ENCODE data around the gene RBM44. TPM values are rescaled to one million over a fixed set of nuclear protein-coding genes. Genes with fewer than 3 reads are reported as not detected.
"Not testable (repeated sequence)": the region's sequence is repeated elsewhere in the genome, so short reads cannot be mapped to it uniquely, and the experiment has no call there.

Gene RBM44
- total RNA-seq, 1 donor from 2014 or later: 0.60 TPM

DNA sequence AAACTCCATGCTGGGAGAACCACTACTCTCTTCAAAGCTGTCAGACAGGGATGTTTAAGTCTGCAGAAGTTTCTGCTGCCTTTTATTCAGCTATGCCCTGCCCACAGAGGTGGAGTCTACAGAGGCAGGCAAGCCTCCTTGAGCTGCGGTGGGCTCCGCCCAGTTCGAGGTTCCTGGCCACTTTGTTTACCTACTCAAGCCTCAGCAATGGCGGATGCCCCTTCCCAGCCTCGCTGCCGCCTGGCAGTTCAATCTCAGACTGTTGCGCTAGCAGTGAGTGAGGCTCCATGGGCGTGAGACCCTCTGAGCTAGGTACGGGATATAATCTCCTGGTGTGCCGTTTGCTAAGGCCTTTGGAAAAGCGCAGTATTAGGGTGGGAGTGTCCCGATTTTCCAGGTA, 50.4 kb downstream of the RBM44 start:
- not testable (repeated sequence) for DNase-seq (ENCODE audit: low read depth in 2 of 2)

DNA sequence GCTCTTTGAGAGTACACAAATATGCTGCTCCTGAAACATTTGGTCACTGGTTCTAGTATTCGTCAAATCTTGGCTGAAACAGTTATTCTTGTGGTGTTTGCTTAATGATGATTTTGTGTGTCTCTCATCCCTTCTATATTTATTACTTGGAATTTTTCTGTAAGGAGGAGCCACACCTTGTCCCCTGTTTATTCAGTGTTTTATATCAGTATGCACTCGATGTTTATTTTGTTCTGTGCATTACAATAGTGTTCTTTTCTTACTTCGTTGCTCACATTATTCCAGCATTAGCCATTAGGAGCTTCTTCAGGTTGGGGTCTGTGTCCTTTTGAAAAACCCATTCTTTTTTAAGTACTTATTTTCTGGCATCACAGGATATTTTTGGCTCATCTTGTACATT, 55.7 kb downstream of the RBM44 start:
- no peak for DNase-seq (ENCODE audit: low read depth in 2 of 2)

DNA sequence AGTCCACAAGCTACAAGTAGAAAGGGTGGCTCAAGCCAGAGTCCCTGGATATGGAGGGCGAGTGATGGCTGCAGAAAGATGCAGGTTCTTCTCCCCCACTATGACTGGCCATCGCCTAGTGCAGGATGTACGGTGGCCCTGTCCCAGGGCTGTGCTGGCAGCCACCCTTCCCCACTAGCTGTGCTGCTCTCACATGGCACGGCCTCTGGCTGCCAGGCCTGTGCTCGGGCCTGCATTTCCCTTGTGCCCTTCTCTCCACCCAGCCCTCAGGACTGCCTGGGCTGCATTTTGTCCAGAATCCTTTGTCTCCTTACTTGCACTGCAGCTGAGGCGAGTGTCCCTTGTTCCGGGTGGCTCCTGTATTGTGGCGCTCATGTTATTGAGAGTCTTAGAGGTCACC, 59.2 kb downstream of the RBM44 start:
- no peak for DNase-seq (ENCODE audit: low read depth in 2 of 2)

DNA sequence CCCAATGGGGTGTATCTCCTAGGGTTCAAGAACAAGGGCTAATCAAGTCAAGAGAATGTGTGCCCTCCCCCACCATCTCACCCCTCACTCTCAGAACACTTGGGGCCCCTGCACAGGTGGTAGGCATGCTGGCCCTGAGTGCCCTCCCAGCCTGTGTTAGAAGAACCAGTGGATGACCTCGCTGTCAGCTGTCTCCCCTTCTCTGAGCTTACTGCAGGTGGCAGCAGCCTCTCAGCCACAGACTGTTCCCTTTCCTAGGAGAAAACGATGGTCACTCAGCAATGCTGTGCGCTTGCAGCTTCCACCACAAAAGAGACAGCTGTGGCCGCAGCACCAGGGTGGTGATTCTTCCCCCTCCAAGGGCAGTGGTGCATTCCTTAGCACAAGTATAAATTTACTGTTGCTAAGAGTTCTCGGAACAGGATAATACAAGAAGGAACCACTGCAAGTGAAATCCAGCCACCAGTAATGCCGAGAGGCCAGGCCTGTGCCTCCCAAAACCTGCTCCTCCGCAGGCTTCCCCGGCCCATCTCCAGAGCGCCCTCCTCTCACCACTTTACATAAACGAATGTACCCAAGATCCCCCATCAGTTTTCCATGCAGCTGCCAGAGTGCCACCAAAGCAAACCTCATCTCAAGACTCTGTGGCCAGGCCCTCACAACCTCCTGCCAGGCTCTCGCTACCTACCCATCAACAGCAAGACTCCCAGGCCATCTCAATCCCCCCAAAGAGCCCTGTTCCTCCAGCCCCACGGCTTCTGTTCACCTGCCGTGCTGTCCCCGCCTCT, 59.9 kb downstream of the RBM44 start:
- peak; percentile 81 to 85 for DNase-seq (ENCODE audit: low read depth in 2 of 2)

DNA sequence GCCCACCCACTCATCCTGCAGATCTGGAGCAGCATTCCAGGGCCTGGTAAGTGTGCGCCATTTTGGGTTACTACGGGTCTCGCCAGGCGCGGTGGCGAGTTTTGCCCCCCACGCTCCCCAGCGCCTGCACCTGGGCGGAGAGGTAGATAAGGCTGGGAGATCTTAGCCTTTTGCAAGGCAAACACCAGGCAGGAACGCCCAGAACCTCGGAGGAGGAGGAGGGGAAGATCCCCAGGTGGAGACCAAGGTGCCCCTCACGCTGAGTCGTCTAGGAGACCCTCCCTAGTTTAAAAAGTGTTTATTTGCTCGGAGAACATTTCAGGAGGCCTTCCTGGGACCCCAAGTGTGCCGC, 60.5 kb downstream of the RBM44 start:
- no peak for DNase-seq (ENCODE audit: low read depth in 2 of 2)

DNA sequence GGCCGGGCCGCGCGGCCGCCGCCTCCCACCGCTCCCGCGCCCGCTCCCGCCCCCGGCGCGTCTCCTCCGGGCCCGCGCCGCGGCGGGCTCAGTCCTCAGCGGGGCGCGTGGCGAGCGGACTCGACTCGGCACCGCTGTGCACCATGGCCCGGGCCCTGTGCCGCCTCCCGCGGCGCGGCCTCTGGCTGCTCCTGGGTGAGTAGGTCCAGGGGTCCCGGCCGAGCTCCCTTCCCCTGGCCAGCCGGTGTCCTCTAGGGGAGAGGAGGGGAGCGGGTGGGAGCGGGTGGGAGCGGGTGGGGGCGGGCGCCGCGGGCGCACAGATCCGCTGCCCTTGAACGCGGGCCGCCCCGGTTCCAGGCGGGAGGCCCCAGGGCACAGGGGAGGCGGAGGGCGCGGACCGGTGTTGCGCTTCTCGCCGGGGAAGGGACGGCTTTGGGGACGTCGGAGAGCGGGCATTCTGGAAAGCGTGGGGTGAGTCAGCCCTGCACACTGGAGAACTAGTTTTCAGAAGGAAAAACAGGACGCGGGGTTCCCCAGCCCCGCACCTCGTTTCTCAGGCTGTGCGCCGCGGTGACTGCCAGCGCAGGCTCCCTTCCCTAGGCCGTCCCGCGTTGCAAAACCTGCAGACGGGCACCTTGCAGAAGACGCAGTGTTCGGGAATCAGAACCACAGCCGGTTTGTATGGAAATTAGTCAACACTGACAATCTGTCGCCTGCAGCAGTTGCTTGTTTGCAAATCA, 61.1 kb downstream of the RBM44 start, which contains the start of gene RAMP1:
Gene RAMP1 (plus strand): TSS at position 91 of the 740 bp plus-strand sequence. CDS start 53 bp downstream, at position 144.
- DNase-seq (ENCODE audit: low read depth in 2 of 2): no peak

DNA sequence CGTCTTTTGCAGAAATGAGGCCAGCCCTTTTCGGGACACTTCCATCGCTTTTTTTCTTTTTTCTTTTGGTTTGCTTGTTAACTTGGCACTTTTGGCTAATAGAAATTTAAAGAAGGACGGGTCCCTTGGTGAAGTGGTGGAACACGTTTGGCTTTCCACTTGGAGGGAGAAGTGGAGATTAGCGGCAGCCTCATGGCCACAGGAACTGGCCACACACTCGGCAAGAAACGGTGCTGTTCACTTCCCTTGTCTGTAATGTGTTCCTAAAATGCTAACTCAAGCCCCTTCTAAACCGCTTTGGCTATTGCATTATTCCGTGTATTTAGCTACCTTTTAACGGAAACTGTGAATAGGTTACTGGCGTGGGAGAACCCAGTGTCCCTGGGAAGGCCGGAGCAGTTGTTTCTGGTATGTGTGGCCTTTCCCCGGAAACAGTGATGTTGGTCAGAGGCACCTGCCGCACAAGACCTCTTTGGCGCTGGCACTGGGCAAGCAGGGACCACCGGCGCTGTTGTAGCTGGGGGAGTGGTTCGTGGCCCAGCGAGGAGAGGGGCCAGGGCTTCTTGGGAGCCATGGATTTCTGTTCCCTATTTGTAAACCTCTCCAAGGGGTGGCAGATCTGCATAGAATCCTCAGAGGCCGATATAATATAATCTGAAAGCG, 61.8 kb downstream of the RBM44 start:
- no peak for DNase-seq (ENCODE audit: low read depth in 2 of 2)

DNA sequence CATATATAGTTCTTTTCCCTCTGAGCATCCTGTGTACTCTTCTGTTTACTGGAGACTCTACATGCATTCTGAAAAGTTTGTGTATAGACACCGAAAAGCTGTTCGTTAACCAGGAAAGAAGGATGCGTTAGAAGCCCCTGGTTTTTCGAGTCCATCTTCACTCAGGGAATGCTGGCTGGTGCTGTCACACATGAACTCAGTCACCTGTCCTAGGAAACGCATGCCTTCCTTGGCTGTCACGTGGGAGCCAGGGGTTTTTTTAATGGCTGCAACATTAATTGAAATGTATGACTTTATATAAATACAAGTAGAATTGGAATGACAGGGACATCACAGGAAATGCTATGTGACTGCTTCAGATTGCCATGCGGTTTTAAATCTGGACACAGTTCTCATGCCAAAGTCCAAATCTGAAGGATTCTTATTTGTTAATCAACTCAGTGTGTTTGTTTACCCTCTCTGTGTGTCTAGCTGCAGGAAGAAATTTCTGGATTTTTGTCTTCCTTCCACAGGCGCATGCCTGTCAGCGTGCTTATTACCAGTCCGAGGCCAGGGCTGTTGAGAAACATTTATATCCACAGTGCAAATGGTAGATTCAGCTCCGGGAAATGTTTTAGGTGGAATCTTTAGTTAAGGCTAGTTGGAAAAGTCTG, 63.4 kb downstream of the RBM44 start:
- DNase-seq (ENCODE audit: low read depth in 2 of 2): no peak

DNA sequence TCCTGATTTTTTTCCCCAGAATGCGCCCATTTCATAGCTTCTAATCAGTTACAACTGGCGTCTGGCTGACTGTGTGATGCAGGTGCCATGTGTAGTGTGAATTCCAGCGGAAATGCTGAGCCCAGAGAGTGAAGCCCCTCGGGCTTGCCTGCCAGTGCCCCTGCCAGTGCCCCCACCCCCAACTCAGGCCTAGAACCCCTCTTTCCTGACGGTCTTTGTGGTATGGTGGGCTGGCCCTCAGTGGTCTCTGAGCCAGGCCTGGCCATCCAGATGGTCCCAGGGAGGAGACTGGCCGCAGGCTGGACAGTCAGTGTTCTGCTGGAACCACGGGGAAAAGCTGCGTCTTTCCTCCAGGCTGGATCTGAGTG, 63.9 kb downstream of the RBM44 start:
- DNase-seq (ENCODE audit: low read depth in 2 of 2): no peak

DNA sequence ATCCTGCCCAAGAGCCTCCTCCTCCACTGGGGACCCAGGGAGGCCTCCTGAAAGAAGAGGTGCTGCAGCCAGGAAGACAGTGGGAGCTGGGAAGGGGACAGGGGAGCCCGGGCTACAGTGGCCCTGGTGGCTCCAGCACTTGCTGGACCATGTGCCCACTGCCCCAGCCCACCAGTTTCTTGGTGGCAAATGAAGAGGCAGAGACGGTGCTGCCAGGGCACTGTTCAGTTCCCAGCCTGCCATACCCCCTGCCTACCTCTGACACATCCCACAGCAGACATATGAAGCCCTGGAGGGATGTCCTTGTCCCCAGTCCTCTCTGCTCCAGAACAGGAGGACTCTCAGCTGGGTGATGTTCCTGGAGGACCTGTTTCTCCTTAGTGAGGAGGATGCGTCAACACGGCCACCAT, 64.5 kb downstream of the RBM44 start:
- no peak for DNase-seq (ENCODE audit: low read depth in 2 of 2)

DNA sequence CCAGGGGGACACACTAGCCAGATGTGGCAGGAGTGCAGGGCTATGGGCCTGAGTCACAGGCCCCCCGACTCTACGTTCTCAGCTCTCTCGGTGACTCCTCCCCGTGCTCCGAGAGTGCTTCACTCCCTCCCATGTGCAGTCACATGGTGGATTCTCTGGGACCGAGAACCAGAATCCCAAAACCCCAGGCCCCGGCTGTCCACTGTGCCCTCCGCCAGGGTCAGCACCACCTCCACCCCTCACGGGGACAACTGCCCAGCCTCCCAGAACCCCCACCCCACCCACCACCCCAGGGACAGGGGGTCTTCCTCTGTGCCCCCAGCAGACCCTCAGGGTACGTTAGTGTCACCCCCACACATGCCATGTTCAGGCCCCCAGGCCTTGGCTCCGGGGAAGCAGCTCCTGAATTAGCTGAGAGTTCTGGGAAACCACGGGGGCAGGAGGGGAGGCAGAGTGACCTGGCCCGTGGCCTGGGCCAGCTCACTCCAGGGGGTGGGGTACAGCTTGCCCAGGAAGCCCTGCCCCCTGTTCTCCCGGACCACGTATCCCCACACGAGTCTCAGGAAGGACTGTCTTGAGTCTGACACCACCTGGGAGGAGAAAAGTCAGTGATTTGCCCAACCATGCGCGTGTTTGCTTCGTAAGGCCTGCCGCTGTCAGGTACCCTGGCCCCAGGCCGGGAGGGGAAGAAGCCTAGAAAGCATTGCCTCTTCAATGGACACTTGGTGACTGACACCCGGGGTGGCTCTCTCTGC, 65.3 kb downstream of the RBM44 start:
- no peak for DNase-seq (ENCODE audit: low read depth in 2 of 2)

DNA sequence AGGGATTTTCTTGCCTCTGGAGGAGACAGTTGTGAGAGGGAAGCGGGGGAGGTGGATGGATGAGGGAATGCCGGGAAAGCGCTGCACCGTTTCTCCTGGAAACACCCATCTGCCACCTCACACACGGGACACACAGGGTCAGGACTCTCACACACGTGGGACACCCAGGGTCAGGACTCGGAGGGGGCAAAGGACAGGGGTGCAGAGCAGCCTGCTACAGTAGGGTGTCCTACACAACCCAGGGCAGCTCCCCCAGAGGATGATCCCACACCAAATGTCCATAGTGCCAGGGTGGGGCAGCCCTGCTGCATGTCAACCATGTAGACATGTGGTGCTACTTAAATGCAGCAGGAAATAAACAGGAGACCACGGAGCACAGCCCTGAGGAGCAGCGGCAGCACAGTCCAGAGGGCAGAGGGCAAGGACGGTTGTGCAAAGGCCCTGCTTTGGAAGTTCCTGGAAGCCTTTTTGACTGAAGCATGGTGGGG, 65.9 kb downstream of the RBM44 start:
- DNase-seq (ENCODE audit: low read depth in 2 of 2): no peak

DNA sequence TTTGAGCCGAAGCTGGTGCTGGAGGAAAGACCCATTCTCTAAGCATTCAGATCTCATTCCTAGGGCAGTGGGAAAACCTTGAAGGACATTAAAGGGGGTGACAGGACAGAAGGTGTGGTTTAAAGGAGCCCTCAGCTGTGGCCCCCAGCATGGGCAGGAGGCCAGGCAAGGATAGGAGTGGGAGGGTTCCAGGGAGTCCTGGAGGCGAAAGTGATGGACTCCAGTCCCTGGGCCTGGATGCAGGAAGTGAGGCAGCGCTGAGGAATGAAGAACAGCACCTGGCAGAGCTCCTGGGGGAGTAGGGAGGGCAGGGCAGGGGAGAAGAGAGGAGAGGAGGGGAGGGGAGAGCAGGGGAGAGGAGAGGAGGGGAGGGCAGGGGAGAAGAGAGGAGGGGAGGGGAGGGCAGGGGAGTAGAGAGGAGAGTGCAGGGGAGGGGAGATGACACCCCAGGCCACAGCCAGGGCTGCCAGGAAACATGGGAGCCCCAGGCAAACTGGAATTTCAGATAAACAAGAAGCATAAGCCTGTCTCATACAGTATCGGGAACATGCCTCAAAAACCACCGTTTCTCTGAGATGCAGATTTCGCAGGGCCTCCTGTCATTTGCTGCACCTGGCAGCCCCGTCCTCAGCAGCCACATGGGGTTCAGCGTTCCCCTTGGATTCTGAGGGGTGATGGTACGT, 66.5 kb downstream of the RBM44 start:
- peak in 1 of 2 donors; percentile 31 for DNase-seq (ENCODE audit: low read depth in 2 of 2)

DNA sequence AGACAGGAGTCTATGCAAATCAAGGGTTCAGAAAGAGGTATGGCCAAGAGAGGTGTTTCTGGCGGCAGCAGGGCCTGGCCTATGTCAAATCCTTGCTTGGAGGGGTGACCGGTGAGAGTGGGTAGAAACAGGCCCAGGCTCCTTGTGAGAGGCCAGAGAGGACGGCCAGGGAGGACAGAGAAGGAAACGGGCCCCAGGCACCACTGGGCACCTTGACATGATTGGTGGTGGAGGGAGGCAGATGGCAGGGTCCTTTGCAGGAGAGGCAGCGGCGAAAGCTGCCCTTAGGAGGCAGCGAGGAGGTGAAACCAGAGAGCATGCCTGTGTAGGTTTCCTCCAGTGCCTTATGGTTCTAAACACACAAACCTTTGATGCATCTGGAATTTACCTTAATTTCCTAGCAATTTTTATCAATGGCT, 67.1 kb downstream of the RBM44 start:
- DNase-seq (ENCODE audit: low read depth in 2 of 2): no peak

DNA sequence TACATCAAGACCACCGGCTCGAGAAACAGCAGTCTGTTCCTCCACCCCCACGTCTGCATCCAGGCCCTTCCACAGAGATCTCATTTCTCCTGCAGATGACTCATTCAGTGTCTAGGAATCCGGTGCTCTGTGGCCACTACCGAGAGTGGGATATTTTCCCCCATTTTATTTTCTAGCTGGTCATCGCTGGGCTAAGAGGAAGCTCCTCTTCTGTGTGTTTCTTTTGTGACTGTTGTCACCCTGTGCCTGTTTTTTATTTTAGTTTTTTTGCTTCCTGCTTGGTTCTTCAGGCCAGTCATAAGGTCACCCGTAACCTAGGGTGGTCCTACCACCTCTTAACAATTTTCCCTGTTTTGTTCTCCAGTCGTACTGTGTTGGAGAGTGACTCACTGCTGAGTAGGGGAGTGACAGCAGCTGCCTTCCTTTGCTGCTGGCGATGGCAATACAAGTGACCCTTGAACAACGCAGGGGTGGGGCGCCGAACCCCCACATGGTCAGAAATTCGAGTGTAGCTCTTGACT, 67.6 kb downstream of the RBM44 start:
- DNase-seq (ENCODE audit: low read depth in 2 of 2): peak in 1 of 2 donors; percentile 58

DNA sequence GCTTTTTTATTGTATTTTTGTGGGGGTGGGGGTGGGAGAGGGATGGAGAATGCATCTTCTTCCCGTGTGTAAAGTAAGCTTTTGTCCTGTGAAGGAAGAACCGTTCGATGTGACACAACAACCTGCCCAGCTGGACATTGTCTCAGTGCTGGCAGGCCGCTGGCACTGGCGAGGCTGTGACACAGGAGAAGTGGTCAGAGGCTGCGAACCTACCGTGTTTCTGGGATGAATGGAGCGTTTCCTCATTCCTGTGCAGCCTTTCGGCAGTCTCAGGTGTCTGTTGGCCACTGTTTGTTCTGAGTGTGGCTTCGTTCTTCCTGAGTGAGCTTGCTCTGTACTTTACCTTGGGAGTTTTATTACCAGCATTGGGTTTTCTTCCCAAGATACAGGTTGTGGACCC, 68.9 kb downstream of the RBM44 start:
- no peak for DNase-seq (ENCODE audit: low read depth in 2 of 2)

DNA sequence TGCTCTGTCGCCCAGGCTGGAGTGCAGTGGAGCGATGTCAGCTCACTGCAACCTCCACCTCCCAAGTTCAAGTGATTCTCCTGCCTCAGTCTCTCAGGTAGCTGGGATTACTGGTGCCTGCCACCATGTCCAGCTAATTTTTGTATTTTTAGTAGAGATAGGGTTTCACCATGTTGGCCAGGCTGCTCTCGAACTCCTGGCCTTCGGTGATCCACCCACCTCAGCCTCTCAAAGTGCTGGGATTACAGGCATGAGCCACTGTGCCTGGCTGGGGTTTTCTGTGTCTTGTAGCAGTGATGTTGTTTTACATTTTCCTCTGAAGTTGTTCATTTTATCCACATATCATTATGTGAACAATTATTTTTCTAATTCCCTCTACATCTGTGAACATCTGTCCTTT, 69.5 kb downstream of the RBM44 start:
- DNase-seq (ENCODE audit: low read depth in 2 of 2): not testable (repeated sequence)

DNA sequence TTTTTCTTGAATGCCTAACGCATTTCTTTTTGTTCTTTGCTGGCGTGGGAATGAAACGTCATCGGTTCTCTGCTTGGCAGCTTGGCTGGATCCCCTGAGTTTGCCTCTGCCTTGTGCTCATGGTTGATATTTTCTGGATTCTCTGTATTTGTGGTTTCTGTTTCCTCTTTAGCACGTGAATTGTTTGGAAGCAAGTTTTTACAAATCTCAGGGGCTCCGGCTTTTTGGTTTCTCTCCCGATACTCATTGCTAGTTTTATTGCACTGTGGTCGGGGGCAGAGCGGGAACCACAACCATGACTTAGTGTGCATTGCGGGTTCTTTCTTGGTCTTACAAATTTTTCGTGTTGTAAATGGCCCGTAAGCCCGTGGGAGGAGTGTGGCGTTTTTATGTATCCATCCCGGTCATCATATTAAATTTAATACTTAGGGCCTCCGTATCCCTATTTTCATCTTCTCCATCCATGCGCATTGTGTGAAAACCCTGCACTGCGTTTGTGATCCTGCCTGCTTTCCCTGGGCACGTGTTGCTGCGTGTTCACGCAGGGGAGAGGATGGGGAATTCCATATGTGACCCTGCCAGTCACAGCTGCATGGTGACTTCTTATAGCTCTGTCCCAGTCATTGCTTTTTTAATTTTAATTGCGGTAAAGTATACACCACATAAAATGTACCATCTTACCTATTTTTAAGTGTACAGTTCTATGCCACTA, 70.2 kb downstream of the RBM44 start:
- DNase-seq (ENCODE audit: low read depth in 2 of 2): no peak

DNA sequence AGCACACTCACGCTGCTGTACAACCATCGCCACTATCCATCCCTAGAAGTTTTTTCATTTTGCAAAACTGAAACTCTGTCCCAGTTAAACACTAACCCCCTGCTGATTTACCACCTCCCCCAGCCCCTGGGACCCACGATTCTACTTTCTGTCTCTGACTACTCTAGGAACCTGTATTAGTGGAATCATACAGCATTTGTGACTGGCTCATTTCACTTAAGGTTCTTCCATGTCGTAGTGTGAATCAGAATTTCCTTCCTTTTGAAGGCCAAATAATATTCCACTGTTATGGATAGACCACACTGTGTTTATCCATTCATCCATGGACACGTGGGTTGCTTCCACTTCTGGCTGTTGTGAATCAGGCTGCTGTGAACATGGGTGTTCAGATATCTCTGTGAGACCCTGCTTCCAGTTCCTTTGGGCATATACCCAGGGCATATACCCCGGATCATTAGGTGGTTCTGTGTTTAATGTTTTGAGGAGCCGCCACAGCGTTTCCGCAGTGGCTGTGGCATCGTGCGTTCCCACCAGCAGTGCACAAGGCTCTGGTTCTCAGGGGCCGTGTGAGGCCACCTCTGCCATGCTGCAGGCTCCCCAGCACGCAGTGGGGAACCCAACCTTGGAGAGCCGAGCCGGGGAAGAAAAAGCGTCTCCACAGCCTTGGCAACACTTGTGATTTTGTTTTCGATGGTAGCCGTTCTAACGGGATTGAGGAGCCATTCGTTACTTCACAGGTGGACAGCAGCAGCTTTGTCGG, 70.9 kb downstream of the RBM44 start:
- no peak for DNase-seq (ENCODE audit: low read depth in 2 of 2)
